Measurements from ENCODE around the gene ATXN7L2.

Gene ATXN7L2

GRCh38 chr1:109509176-109510134, 25.8 kb downstream of the ATXN7L2 start, which contains the start of gene AMIGO1:
AMIGO1 (minus strand) TSS chr1:109509727; CDS start chr1:109508912, 815 bp downstream.
- DNase-seq (ENCODE audit: low spot score), result no peak
- peak within 1 kb of the TSS in 1 of 2 donors; percentile 65 for H3K27ac ChIP-seq

GRCh38 chr1:109513110-109513710, 29.5 kb downstream of the ATXN7L2 start:
- DNase-seq (ENCODE audit: low spot score), result no peak
- no peak overlapping the region for H3K4me3 ChIP-seq
- no peak overlapping the region for H3K27ac ChIP-seq
- no peak for TF ChIP-seq CTCF (IDR thresholded peaks at IDR 0.05)

More at GRCh38 chr1:109509176-109510134, 25.8 kb downstream of the ATXN7L2 start, which contains the start of gene AMIGO1:
- no peak for TF ChIP-seq CTCF (IDR thresholded peaks at IDR 0.05)
- H3K4me3 ChIP-seq, result peak within 1 kb of the TSS; percentile 81

- DNase-seq (ENCODE audit: low spot score), result no peak
- no peak for TF ChIP-seq CTCF (IDR thresholded peaks at IDR 0.05)
- no peak overlapping the region for H3K4me3 ChIP-seq
- H3K27ac ChIP-seq, result no peak overlapping the region
Observed at GRCh38 chr1:109514846-109515245, 31.1 kb downstream of the ATXN7L2 start.

GRCh38 chr1:109516872-109517271, 33.2 kb downstream of the ATXN7L2 start:
- no peak for DNase-seq (ENCODE audit: low spot score)
- Histone ChIP-seq H3K4me3 (no peak overlapping the region), H3K27ac (no peak overlapping the region)
- TF ChIP-seq CTCF (IDR thresholded peaks at IDR 0.05), result no peak

- TF ChIP-seq CTCF (IDR thresholded peaks at IDR 0.05), result no peak
- H3K4me3 ChIP-seq, result no peak overlapping the region
- no peak for DNase-seq (ENCODE audit: low spot score)
- H3K27ac ChIP-seq, result no peak overlapping the region
Observed at GRCh38 chr1:109517337-109517736, 33.6 kb downstream of the ATXN7L2 start.

- H3K4me3 ChIP-seq, result no peak overlapping the region
- no peak for DNase-seq (ENCODE audit: low spot score)
- no peak for TF ChIP-seq CTCF (IDR thresholded peaks at IDR 0.05)
- H3K27ac ChIP-seq, result no peak overlapping the region
Observed at GRCh38 chr1:109521002-109521951, 37.6 kb downstream of the ATXN7L2 start.

All from coronary artery (tissue), 2 donors.